ENCODE data around the gene FAM168B. TPM values are rescaled to one million over a fixed set of nuclear protein-coding genes. Genes with fewer than 3 reads are reported as not detected.

The FAM168B gene
- polyA plus RNA-seq, 2 of the 4 experiments (the other 2 are of a cell fraction), result 83.2 to 86.8 TPM

DNA sequence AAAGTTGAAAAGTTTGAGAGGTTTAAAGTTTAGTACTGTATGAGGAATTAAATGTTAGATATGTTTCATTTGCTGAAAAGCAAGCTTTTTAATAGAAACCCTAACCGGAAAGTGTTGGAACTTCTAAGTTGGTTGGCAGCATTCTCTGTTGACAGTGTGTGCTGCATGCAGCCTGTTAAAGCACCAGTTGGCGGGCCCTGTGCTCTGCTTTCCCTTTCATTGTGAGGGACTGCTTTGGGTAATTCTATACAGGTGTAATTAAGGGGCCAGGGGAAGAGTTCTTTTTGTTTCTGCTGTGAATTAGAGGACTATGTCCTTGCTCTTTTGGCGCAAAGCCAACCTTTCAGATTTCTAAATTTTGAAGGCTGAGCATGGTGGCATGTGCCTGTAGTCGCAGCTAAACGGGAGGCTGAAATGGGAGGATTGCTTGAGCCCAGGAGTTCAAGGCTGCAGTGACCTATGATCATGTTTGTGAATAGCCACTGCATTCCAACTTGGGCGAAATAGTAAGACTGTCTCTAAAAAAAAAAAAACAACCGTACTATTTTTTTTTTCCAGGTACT is 32.0 kb upstream of the FAM168B start:
- Histone ChIP-seq H3K4me3 (no peak overlapping the region), H3K4me2 (no peak overlapping the region), H3K4me1 (0 out of 3 replicates have a peak, but pooled peaks cover 2% of the 10 kb centered on the region), H3K9me3 (no peaks in the 10 kb centered on the region), H3K27ac (no peak overlapping the region)
- ATAC-seq (no peak), DNase-seq (ENCODE audit: low read depth in 1 of 2, low spot score in 1 of 2) (no peak), FAIRE-seq (no peak)
- ChIA-PET CTCF (no interaction called here), POLR2A (no interaction called here)
- TF ChIP-seq, protein P1, sequence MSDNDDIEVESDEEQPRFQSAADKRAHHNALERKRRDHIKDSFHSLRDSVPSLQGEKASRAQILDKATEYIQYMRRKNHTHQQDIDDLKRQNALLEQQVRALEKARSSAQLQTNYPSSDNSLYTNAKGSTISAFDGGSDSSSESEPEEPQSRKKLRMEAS (IDR thresholded peaks at IDR 0.05), result no peak
- TF ChIP-seq TP53 (CRISPR knock-in tag; IDR thresholded peaks at IDR 0.05), result no peak
- no peak for TF ChIP-seq POLR2AphosphoS2 (conservative IDR thresholded peaks at IDR 0.05; ENCODE audit: low read length)
- TF ChIP-seq POLR2A (IDR thresholded peaks at IDR 0.05; ENCODE audit: low read length), result no peak
- TF ChIP-seq NPAS2 (CRISPR knock-in tag; IDR thresholded peaks at IDR 0.05; ENCODE audit: borderline replicate concordance), result no peak
- TF ChIP-seq JUNB (IDR thresholded peaks at IDR 0.05), result no peak
- TF ChIP-seq, protein P2, sequence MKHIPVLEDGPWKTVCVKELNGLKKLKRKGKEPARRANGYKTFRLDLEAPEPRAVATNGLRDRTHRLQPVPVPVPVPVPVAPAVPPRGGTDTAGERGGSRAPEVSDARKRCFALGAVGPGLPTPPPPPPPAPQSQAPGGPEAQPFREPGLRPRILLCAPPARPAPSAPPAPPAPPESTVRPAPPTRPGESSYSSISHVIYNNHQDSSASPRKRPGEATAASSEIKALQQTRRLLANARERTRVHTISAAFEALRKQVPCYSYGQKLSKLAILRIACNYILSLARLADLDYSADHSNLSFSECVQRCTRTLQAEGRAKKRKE (CRISPR knock-in tag; IDR thresholded peaks at IDR 0.05; ENCODE audit: low read depth), result no peak
- TF ChIP-seq, protein P3, sequence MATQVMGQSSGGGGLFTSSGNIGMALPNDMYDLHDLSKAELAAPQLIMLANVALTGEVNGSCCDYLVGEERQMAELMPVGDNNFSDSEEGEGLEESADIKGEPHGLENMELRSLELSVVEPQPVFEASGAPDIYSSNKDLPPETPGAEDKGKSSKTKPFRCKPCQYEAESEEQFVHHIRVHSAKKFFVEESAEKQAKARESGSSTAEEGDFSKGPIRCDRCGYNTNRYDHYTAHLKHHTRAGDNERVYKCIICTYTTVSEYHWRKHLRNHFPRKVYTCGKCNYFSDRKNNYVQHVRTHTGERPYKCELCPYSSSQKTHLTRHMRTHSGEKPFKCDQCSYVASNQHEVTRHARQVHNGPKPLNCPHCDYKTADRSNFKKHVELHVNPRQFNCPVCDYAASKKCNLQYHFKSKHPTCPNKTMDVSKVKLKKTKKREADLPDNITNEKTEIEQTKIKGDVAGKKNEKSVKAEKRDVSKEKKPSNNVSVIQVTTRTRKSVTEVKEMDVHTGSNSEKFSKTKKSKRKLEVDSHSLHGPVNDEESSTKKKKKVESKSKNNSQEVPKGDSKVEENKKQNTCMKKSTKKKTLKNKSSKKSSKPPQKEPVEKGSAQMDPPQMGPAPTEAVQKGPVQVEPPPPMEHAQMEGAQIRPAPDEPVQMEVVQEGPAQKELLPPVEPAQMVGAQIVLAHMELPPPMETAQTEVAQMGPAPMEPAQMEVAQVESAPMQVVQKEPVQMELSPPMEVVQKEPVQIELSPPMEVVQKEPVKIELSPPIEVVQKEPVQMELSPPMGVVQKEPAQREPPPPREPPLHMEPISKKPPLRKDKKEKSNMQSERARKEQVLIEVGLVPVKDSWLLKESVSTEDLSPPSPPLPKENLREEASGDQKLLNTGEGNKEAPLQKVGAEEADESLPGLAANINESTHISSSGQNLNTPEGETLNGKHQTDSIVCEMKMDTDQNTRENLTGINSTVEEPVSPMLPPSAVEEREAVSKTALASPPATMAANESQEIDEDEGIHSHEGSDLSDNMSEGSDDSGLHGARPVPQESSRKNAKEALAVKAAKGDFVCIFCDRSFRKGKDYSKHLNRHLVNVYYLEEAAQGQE (IDR thresholded peaks at IDR 0.05), result no peak
- TF ChIP-seq CBX2 (IDR thresholded peaks at IDR 0.05; ENCODE audit: borderline replicate concordance, low read depth), result no peak
- TF ChIP-seq, protein P4, sequence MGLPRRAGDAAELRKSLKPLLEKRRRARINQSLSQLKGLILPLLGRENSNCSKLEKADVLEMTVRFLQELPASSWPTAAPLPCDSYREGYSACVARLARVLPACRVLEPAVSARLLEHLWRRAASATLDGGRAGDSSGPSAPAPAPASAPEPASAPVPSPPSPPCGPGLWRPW (IDR thresholded peaks at IDR 0.05), result no peak
- no peak for TF ChIP-seq ZSCAN20 (CRISPR knock-in tag; IDR thresholded peaks at IDR 0.05)
- TF ChIP-seq HEYL (CRISPR knock-in tag; IDR thresholded peaks at IDR 0.05), result no peak
- no peak for TF ChIP-seq JUN (IDR thresholded peaks at IDR 0.05)
- TF ChIP-seq RNF2 (IDR thresholded peaks at IDR 0.05; ENCODE audit: borderline replicate concordance, low read depth), result no peak
- WGBS (ENCODE audit: missing lambda C conversion rate), result 89% methylated on average over 7 of the region's 7 CpGs

DNA sequence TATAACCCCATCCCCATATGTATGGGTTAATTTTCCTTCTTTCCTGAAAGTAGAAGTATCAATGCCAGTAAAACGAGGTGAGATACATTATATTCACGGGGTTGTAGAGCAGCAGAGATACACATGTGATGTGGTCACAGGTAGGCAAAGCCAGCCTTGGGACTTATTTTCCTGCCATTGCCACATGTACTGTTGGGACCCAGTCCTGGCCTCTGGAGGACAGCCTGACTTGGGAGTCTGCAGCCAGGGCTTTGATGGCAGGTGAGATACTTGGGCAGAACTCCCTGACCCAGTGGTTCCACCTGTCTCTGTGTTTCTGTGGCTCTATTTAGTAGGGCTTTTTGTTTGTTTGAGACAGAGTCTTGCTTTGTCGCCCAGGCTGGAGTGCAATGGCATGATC is 29.9 kb upstream of the FAM168B start:
- POLR2A ChIA-PET, result no interaction called here
- no peak for ATAC-seq
- Histone ChIP-seq H3K4me2 (no peak overlapping the region), H3K4me1 (0 out of 3 replicates have a peak, but pooled peaks cover 2% of the 10 kb centered on the region), H3K9me3 (no peaks in the 10 kb centered on the region), H3K4me3 (no peak overlapping the region), H3K27ac (no peak overlapping the region)
- CTCF ChIA-PET, result interaction anchor here (1.4 kb wide), 1 partner anchor 11 kb away, joined by 3 read pairs; no protein-coding TSS in a partner anchor
- DNase-seq (ENCODE audit: low read depth in 1 of 2, low spot score in 1 of 2), result no peak
- 93% methylated on average over 3 of the region's 3 CpGs for WGBS (ENCODE audit: missing lambda C conversion rate)
- FAIRE-seq, result no peak
- TF ChIP-seq GATA3 (IDR thresholded peaks at IDR 0.05; ENCODE audit: borderline replicate concordance) (no peak), EP300 (IDR thresholded peaks at IDR 0.05) (no peak), KDM1A (IDR thresholded peaks at IDR 0.05; ENCODE audit: low read depth) (no peak), EHF (CRISPR knock-in tag; IDR thresholded peaks at IDR 0.05) (no peak), SREBF2 (IDR thresholded peaks at IDR 0.05) (no peak), CBX2 (IDR thresholded peaks at IDR 0.05; ENCODE audit: borderline replicate concordance, low read depth) (no peak), JUNB (IDR thresholded peaks at IDR 0.05) (no peak), BHLHE40 (IDR thresholded peaks at IDR 0.05; ENCODE audit: low read depth, low read length) (no peak), PHF8 (IDR thresholded peaks at IDR 0.05; ENCODE audit: borderline replicate concordance, low read depth) (no peak), FOSB (CRISPR knock-in tag; IDR thresholded peaks at IDR 0.05) (no peak), CBX8 (IDR thresholded peaks at IDR 0.05) (no peak), FOSL2 (IDR thresholded peaks at IDR 0.05) (no peak), FOSL2 (CRISPR knock-in tag; IDR thresholded peaks at IDR 0.05) (no peak)

Measured in A549 (cell line).